Adipocyte (in vitro differentiated cells): ENCODE data around the gene AP4E1.
A peak's percentile ranks its signal among the peaks of the same experiment; 100 is the strongest.

Source experiments
- DNase-seq: peaks from one replicate; pipeline ENCODE4 v3.0.0-alpha.2; 2015; ENCODE audit warnings: low read depth
- H3K27me3 ChIP-seq: replicated peaks from 2 replicates; pipeline ENCODE4 v1.7.0; 2013; ENCODE audit warnings: mild to moderate bottlenecking, low read length, moderate library complexity; ENCODE audit not compliant: control insufficient read depth, insufficient read depth
- H3K36me3 ChIP-seq: 2 replicates; pipeline ENCODE4 v1.7.0; 2013; ENCODE audit warnings: low read length, mild to moderate bottlenecking, moderate library complexity; ENCODE audit not compliant: control insufficient read depth, insufficient read depth, severe bottlenecking
- H3K4me1 ChIP-seq: 2 replicates; pipeline ENCODE4 v1.7.0; 2013; ENCODE audit warnings: mild to moderate bottlenecking, low read length, moderate library complexity; ENCODE audit not compliant: control insufficient read depth, insufficient read depth
- H3K4me3 ChIP-seq: 2 replicates; pipeline ENCODE4 v1.7.0; 2013; ENCODE audit warnings: mild to moderate bottlenecking, low read length, moderate library complexity
- H3K9ac ChIP-seq: 2 replicates; pipeline ENCODE4 v1.7.0; 2013; ENCODE audit warnings: mild to moderate bottlenecking, low read length, moderate library complexity
- H3K9me3 ChIP-seq: 2 replicates; pipeline ENCODE4 v1.7.0; 2013; ENCODE audit warnings: mild to moderate bottlenecking, low read length, moderate library complexity; ENCODE audit not compliant: control insufficient read depth

The AP4E1 gene

GRCh38 chr15:50879016-50879617 is 29.4 kb upstream of the AP4E1 start:
- Histone ChIP-seq H3K36me3 (no peaks in the 10 kb centered on the region), H3K9me3 (no peaks in the 10 kb centered on the region), H3K4me3 (no peak overlapping the region), H3K9ac (no peak overlapping the region), H3K4me1 (peaks cover 28% of the 10 kb centered on the region), H3K27me3 (no peaks in the 10 kb centered on the region)
- DNase-seq = no peak

- Histone ChIP-seq H3K36me3 (no peaks in the 10 kb centered on the region), H3K9ac (peak overlapping the region; percentile 69), H3K4me3 (no peak overlapping the region), H3K4me1 (peaks cover 38% of the 10 kb centered on the region), H3K27me3 (no peaks in the 10 kb centered on the region), H3K9me3 (no peaks in the 10 kb centered on the region)
- no peak for DNase-seq
These were observed 28.3 kb upstream of the AP4E1 start for GRCh38 chr15:50880206-50880605.

GRCh38 chr15:50880651-50881114 is 27.8 kb upstream of the AP4E1 start:
- H3K9ac ChIP-seq = peak overlapping the region; percentile 69
- no peaks in the 10 kb centered on the region for H3K27me3 ChIP-seq
- no peaks in the 10 kb centered on the region for H3K9me3 ChIP-seq

GRCh38 chr15:50881121-50882048 is 27.1 kb upstream of the AP4E1 start:
- peaks cover 38% of the 10 kb centered on the region for H3K4me1 ChIP-seq
- peak overlapping the region; percentile 69 for H3K9ac ChIP-seq
- DNase-seq = no peak
- H3K9me3 ChIP-seq = no peaks in the 10 kb centered on the region
- no peaks in the 10 kb centered on the region for H3K36me3 ChIP-seq
- no peaks in the 10 kb centered on the region for H3K27me3 ChIP-seq
- no peak overlapping the region for H3K4me3 ChIP-seq

More at GRCh38 chr15:50880651-50881114, 27.8 kb upstream of the AP4E1 start:
- Histone ChIP-seq H3K4me3 (no peak overlapping the region), H3K4me1 (peaks cover 38% of the 10 kb centered on the region), H3K36me3 (no peaks in the 10 kb centered on the region)
- peak; percentile 81 for DNase-seq

GRCh38 chr15:50883903-50884302 is 24.6 kb upstream of the AP4E1 start:
- DNase-seq = peak; percentile 56
- Histone ChIP-seq H3K9ac (peak overlapping the region; percentile 41), H3K4me3 (peak overlapping the region; percentile 64), H3K36me3 (no peaks in the 10 kb centered on the region), H3K9me3 (no peaks in the 10 kb centered on the region), H3K4me1 (peaks cover 36% of the 10 kb centered on the region), H3K27me3 (no peaks in the 10 kb centered on the region)

DNA sequence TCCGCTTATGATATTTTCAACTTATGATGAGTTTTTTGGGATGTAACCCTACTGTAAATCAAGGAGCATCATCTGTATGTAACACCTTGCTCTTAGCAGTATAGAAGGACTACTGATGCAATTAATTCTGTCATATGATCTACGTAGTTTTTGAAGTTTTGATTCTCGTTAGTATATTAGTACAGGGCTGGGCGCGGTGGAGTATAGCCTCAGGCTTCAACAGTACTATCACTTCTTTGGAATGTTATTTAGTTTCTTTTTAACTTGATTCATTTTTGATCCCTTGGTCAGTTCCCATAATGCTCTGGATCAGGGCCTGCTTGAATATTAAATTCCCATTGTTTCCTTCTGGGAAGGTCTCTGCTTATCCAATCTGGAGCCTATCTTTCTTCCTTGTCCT is 23.9 kb upstream of the AP4E1 start:
- Histone ChIP-seq H3K9me3 (no peaks in the 10 kb centered on the region), H3K4me3 (peak overlapping the region; percentile 64), H3K36me3 (no peaks in the 10 kb centered on the region), H3K27me3 (no peaks in the 10 kb centered on the region), H3K9ac (peak overlapping the region; percentile 67), H3K4me1 (peaks cover 36% of the 10 kb centered on the region)
- DNase-seq = peak; percentile 87

GRCh38 chr15:50886139-50886467 is 22.4 kb upstream of the AP4E1 start:
- Histone ChIP-seq H3K36me3 (no peaks in the 10 kb centered on the region), H3K9ac (peak overlapping the region; percentile 48), H3K4me3 (peak overlapping the region; percentile 64), H3K27me3 (no peaks in the 10 kb centered on the region), H3K4me1 (peaks cover 24% of the 10 kb centered on the region), H3K9me3 (no peaks in the 10 kb centered on the region)
- no peak for DNase-seq

GRCh38 chr15:50886611-50887345 is 21.7 kb upstream of the AP4E1 start:
- no peak overlapping the region for H3K4me3 ChIP-seq
- no peak overlapping the region for H3K9ac ChIP-seq
- H3K9me3 ChIP-seq = no peaks in the 10 kb centered on the region
- peaks cover 17% of the 10 kb centered on the region for H3K4me1 ChIP-seq
- DNase-seq = no peak
- no peaks in the 10 kb centered on the region for H3K27me3 ChIP-seq
- H3K36me3 ChIP-seq = no peaks in the 10 kb centered on the region

GRCh38 chr15:50888054-50888453 is 20.4 kb upstream of the AP4E1 start:
- Histone ChIP-seq H3K4me3 (no peak overlapping the region), H3K27me3 (no peaks in the 10 kb centered on the region), H3K4me1 (peaks cover 17% of the 10 kb centered on the region), H3K9ac (no peak overlapping the region), H3K36me3 (no peaks in the 10 kb centered on the region), H3K9me3 (no peaks in the 10 kb centered on the region)
- DNase-seq = peak; percentile 42

GRCh38 chr15:50889589-50889988 is 18.9 kb upstream of the AP4E1 start:
- DNase-seq = no peak
- Histone ChIP-seq H3K4me3 (no peak overlapping the region), H3K4me1 (peaks cover 8% of the 10 kb centered on the region), H3K9ac (no peak overlapping the region), H3K9me3 (no peaks in the 10 kb centered on the region), H3K36me3 (no peaks in the 10 kb centered on the region), H3K27me3 (no peaks in the 10 kb centered on the region)

GRCh38 chr15:50890751-50891150 is 17.7 kb upstream of the AP4E1 start:
- Histone ChIP-seq H3K27me3 (no peaks in the 10 kb centered on the region), H3K9me3 (no peaks in the 10 kb centered on the region), H3K4me1 (peaks cover 3% of the 10 kb centered on the region), H3K36me3 (no peaks in the 10 kb centered on the region), H3K9ac (no peak overlapping the region), H3K4me3 (no peak overlapping the region)
- DNase-seq = peak; percentile 20
